Cardiac fibroblast (primary cell): Measurements from ENCODE around the gene PIM3.

ENCODE experiments used
- DNase-seq, 2 donors: peaks; one replicate each; pipeline versions ENCODE4 v3.0.0 to v3.0.0-alpha.2; 2010; ENCODE audit warnings: low read depth in 2 of 2
- H3K4me3 ChIP-seq, 2 donors: replicated peaks in 1 of 2; 1 replicate in 1 of 2; 2 replicates in 1 of 2; pipeline ENCODE4 v1.5.1; 2011; ENCODE audit warnings: low read depth in 2 of 2, low read length in 2 of 2, mild to moderate bottlenecking in 2 of 2, moderate library complexity in 1 of 2
- TF ChIP-seq, protein P1 (sequence below): IDR thresholded peaks from one replicate; pipeline ENCODE4 v1.5.1; 2011; ENCODE audit warnings: low read depth, mild to moderate bottlenecking, low read length, inconsistent platforms

Gene PIM3

DNA sequence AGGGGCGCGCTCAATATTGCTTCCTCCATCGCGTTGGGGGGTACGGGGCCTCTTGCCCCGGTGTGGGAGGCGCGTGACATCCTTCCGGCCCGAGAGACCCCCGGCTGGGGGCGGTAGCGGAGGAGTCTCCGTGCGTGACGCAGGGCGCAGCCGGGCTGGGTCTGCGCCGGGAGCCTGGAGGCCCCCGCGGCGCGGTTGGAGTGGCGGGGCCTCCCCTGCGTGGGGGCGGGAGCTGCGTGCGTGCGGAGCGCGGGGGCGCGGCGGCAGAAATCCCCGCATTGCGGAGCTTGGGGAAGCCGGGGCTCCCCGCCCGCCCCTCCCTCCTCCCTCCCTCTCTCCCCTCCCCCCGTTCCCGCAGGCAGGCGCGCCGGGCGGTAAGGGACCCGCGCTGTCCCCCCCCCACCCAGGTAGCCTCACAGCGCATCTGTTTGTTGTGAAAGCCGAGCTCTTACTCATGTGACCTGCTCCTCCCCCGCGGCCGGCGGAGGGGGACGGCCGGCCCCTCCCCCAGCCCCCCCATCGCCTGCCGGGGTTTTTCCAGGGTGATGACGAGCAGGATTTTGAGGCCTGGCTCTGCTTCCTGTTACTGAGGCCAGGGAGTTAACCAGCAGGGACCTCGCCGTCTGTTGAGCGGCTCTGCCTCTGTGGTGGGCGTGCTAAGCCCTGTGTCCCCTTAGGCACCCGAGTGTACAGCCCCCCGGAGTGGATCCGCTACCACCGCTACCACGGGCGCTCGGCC is 1.6 kb downstream of the PIM3 start:
- DNase-seq: peak; percentile 94 to 96
- TF ChIP-seq, protein P1, sequence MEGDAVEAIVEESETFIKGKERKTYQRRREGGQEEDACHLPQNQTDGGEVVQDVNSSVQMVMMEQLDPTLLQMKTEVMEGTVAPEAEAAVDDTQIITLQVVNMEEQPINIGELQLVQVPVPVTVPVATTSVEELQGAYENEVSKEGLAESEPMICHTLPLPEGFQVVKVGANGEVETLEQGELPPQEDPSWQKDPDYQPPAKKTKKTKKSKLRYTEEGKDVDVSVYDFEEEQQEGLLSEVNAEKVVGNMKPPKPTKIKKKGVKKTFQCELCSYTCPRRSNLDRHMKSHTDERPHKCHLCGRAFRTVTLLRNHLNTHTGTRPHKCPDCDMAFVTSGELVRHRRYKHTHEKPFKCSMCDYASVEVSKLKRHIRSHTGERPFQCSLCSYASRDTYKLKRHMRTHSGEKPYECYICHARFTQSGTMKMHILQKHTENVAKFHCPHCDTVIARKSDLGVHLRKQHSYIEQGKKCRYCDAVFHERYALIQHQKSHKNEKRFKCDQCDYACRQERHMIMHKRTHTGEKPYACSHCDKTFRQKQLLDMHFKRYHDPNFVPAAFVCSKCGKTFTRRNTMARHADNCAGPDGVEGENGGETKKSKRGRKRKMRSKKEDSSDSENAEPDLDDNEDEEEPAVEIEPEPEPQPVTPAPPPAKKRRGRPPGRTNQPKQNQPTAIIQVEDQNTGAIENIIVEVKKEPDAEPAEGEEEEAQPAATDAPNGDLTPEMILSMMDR: no peak
- peak overlapping the region; percentile 72 to 89 for H3K4me3 ChIP-seq

DNA sequence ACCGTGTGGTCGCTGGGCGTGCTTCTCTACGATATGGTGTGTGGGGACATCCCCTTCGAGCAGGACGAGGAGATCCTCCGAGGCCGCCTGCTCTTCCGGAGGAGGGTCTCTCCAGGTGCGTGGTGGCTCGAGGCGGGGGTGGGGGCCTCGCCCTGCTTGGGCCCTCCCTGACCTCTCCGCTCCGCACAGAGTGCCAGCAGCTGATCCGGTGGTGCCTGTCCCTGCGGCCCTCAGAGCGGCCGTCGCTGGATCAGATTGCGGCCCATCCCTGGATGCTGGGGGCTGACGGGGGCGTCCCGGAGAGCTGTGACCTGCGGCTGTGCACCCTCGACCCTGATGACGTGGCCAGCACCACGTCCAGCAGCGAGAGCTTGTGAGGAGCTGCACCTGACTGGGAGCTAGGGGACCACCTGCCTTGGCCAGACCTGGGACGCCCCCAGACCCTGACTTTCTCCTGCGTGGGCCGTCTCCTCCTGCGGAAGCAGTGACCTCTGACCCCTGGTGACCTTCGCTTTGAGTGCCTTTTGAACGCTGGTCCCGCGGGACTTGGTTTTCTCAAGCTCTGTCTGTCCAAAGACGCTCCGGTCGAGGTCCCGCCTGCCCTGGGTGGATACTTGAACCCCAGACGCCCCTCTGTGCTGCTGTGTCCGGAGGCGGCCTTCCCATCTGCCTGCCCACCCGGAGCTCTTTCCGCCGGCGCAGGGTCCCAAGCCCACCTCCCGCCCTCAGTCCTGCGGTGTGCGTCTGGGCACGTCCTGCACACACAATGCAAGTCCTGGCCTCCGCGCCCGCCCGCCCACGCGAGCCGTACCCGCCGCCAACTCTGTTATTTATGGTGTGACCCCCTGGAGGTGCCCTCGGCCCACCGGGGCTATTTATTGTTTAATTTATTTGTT is 2.4 kb downstream of the PIM3 start:
- no peak for DNase-seq

DNA sequence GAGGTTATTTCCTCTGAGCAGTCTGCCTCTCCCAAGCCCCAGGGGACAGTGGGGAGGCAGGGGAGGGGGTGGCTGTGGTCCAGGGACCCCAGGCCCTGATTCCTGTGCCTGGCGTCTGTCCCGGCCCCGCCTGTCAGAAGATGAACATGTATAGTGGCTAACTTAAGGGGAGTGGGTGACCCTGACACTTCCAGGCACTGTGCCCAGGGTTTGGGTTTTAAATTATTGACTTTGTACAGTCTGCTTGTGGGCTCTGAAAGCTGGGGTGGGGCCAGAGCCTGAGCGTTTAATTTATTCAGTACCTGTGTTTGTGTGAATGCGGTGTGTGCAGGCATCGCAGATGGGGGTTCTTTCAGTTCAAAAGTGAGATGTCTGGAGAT is 3.1 kb downstream of the PIM3 start:
- no peak for DNase-seq
- H3K4me3 ChIP-seq: peak overlapping the region in 1 of 2 donors; percentile 89
- TF ChIP-seq, protein P1: no peak

More for the DNA sequence above, 2.4 kb downstream of the PIM3 start:
- peak overlapping the region; percentile 72 to 89 for H3K4me3 ChIP-seq
- TF ChIP-seq, protein P1: no peak

DNA sequence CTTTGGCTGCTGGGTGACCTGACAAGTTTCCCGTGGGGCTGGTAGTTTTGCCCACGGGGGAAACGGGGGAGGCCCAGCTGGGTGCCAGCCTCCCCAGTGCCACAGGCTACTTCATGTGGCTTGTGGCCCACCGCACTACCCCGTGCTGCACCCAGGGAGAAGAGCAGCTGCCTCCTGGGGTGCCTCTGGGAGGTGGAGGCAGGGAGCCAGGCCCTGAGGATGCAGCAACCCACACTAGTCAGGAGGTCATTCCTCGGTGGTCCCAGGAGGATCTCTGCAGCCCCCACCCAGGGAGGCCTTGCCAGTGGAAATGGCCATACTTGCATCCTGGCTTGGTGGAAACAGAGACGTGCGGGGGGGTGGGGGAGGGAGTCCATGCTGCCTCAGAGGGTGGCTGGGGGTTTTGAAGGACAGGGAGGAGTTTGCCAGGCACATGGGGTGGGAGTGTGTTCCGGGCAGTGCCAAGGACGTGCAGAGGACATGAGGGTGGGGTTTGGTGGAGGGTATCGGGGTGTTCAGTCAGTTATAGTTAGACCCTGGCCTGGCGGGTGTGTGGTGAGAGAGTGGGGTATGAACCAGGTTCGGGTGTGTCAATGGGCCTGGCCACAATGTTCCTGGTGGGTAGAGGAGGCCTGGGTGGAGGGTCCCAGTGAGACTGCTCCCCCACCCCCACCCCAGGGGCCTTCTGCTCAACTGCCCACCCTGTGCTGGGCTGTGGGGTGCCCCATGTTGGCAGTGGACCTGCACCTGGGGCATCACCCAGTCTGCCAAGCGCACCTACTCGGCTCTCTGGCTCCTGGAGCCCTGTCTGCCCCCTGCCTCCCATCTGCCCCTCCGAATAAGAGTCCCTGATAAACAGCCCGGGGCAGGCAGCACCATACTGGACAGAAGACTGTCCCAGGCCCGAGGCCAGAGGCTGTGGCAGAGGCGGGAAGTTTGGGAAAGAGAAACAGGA is 3.8 kb downstream of the PIM3 start:
- peak overlapping the region in 1 of 2 donors; percentile 89 for H3K4me3 ChIP-seq
- DNase-seq: no peak
- TF ChIP-seq, protein P1: no peak

DNA sequence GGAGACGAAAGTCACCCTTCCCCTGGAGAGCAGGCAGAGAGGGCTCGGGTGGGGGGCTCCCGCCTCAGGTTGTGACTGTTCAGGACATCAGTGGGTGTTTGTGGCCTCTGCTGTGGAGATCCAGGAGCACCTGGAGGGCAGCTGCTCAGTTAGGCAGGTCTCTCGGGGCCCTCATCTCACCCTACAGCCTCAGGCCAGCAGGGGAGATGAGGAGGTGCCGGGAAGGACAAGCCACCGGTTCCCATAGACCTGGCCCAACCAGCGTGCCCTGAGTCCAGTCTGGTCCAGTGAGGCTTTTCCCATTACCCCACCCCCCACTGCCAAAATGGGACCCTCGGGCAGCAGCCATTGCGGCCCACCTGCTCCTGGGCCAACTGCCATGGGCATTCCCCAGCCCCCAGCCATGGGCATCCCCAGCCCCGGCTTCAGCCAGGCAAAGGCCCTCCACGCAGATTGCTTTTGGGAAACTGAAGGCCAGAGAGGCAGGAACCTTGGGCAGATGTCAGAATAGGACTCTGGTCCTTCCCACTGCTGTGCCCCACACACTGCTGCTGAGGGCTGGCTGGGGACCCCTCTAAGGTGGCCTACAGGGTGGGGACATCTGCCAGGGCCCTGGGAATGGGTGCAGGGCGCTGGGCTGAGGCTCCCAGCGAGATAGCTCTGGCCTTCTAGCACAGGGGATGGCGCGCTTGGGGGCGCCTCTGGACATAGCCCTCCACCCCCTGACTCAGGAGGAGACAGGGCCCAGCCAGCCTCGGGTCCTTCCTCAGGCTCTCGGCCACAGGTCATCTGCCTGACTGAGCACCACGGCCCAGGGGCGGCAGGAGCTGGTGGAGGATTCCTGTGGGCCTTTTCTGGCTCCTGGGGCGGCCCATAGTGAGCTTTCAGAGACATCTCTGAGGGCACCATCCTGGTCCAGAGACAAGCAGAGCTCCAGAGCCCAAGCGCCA is 4.8 kb downstream of the PIM3 start:
- no peak for DNase-seq
- H3K4me3 ChIP-seq: no peak overlapping the region
- TF ChIP-seq, protein P1: no peak
